NCI-H1092 treated with DMSO at 0.1 percent for 48 hours (cell line): ENCODE results near the gene POLD1.
"Not testable (repeated sequence)": the region's sequence is repeated elsewhere in the genome, so short reads cannot be mapped to it uniquely, and the experiment has no call there.

ENCODE experiments used
- DNase-seq: peaks from one replicate; lab custom pipeline; 2025; lab: John Stamatoyannopoulos, UW

POLD1 gene

DNA sequence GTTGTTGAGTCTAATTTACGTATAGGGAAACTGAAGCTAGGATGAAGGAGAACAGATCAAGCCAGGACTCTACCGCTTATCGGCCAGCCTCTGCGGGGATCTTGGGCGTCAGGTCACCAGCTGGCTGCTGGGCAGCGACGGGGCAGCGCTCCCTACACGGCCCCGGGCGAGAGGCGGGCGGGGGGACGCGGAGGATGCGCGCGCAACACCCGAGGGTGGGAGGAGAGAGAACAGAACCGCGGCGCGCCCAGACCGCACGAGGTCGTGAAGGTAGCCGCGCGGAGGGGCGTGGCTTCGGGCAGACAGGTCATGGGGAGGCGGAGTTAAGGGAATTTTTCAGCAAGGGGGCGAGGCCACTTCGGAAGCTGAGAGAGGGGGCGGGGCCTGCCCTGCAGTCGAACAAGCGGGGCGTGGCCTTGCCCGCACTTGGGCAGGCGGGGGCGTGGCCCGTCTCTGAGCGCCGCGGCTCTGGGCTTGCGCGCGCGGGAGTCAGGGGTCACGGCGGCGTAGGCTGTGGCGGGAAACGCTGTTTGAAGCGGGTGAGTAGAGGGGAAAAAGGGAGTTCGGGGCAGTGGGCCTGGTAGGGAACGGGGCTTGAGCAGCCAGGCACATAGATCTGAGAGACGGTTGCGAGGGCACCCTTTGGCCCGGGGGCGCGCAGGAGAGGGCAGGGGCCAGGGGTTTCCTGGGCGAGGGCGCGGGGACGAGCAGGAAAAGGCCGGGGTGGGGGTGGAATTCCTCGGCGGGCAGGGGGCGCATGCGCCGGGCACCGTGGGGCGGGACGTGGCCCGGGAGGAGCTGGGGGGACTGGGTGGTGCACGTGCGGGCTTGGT lies at the start of gene POLD1:
Gene POLD1, plus strand, starts transcription at position 496 of the 833 bp plus-strand sequence. CDS start 14,505 bp downstream, outside the sequence.
- DNase-seq: peak; percentile 96

DNA sequence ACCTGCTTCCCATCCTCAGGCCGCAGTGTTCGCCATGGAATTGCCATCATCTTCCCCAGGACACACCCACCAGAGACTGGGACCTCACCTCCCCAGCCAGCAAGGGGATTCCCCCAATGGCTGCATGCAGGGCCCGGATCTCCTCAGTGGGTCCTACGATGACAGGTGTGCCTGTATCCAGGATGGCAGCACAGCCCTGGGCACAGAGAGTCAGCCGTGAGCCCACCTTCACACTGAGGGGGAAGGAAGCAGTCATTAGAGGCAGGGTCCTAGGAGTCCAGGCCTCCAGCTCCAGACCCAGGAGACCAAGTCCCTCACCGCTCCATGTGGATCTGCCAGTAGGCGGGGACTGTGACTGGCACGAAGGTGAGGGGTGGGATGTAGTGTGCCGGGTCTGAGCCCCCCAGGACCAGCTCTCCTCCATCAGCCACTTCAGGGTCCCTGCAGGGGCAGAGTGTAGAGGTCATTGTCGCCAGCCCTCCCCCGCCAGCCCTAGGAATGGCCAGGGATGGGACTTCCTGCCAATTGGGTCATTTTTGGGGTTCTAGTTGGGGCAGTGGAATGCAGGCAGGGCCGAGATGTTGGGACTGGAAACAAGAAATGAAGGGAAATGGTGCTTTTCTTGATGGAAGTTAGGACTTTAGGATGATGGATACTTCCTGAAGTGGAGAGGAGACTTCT lies 49.3 kb upstream of the POLD1 start:
- no peak for DNase-seq

DNA sequence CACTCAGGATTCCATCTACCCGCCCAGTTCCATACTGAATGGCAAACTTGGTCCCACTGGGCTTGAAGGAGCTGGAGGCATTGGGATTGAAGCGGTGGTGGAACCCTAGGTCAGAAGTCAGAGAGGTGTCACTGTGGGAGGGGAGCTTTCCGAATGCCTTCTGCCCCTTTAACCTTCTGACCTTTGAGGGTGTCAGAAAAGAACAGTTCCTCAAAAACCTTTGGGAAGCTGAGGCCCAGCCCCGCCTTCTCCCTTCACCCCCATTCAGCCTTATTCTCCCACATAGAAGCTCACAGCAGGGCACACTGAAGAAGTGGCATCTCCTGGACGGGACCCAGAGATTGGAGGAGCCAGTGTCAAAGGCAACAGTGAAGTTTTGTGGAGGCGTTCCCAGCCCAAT lies 47.1 kb upstream of the POLD1 start:
- DNase-seq: not testable (repeated sequence)

DNA sequence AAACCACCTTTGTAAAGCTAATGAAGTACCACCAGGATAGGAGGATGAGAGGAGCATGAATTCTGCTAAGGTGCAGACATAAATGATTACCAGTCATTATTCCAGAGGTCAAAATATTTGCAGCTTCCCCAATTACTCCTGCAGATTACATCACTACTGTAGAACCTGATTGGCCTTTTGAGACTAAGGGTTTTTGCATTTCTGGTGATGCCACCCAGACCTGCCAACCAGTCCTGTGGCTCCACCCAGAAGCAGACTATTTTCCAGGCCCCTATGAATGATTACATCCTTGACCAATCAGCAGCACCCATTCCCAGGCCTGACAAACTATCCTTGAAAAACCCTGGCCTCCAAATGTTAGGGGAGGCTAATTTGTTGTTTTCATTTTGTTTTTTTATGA lies 43.8 kb upstream of the POLD1 start:
- no peak for DNase-seq

DNA sequence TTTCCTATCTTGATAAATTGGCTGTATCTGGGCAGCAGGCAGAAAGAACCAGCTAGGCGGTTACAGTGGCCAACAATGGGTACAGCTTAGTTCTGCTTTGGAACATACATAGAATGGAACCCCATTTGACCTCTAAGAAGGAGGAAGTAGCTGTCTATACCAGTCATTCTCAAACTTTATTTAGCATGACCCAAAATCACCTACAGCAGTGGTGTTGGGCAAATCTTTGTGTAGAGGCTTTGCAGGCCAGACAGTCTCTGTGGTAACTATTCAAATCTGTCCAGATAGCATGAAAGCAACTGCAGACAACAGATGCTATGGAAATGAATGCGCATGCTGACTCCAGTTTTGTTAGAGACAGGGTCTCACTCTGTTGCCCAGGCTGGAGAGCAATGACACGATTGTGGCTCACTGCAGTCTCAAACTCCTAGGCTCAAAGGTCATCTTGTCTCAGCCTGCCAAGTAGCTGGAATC lies 43.0 kb upstream of the POLD1 start:
- no peak for DNase-seq

DNA sequence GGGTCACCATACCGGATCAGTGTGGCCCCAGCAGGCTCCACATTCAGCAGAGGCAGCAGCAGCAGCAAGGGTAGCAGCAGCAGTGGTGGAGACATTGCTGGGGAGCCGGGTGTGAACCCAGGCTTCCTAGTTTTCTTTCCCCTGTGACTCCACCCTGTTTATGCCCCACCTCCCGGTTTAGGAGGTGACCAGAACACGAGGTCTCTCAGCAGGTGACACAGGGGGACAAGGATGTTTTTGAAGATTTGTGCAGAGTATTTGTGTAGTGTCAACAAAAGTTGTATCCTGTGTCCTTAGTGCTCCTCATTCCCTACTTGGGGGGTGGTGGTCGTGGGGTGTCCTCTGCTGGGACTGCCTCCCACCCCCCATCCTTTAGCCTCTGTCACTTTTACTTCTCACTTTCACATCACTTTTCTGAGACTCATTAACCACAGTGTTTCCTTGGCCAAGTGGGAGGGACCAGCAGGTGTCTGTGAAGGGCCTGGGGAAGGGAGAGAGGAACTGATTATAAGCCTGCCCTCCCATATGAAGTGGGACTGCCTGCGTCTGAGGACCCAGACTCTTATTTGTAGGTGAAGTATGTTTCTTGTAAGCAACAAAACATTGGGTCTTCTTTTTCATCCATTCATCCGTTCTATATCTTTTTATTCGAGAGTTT lies 39.4 kb upstream of the POLD1 start:
- DNase-seq: no peak

DNA sequence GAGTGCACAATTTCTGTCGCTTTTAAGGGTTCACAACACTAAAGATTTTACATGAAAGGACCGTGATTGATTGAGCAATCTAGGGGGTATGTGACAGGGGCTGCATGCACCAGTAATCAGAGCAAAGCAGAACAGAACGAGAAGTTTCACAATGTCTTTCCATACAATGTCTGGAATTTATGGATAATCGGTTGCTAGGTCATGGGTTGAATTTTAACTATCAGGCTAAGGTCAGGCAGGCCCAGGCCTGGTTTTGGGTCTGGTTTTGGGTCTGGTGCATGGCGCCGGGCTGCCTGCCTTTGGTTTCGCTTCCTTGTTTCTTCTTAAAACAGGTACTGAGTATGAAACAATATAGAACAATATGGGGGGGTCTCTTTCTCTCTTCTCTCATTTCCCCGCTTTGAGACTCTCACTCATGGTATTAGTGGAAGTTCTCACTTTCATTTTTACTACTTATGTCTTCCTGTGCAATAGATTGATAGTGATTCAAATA lies 37.0 kb upstream of the POLD1 start:
- not testable (repeated sequence) for DNase-seq

DNA sequence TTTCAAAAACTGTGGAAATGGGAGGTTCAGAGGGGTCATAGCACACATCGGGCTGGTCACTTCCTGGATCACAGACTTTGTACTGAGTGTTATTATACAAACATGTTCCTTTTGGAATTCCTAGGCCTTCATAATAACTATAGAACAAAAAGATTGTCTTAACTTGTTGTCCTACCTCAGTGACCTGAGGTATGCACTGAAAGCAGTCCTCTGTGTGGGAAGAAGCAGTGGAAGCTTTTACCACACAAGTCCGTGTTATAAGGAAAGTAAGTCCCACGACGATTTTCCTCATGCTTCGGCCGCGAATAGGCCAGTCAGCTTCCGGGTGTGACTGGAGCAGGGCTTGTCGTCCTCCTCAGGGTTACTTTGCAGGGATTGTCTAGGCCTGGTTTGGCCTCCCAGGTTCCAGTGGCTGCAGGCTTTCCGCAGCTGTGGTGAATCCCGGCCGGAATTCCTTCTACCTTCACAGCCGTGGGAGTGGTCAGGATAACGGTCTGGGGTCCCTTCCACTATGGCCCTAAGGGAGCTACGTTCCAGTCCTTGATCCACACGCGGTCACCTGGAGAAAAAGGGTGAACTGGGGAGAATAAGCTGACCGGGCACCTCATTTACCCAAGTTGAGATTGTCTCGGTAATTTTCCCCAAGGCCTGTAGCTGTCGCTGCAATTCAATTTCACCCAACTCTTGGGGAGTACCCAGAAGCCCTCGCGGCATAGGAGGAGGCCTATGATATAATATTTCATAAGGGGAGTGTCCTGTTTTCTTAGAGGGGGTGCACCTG lies 34.7 kb upstream of the POLD1 start:
- no peak for DNase-seq

DNA sequence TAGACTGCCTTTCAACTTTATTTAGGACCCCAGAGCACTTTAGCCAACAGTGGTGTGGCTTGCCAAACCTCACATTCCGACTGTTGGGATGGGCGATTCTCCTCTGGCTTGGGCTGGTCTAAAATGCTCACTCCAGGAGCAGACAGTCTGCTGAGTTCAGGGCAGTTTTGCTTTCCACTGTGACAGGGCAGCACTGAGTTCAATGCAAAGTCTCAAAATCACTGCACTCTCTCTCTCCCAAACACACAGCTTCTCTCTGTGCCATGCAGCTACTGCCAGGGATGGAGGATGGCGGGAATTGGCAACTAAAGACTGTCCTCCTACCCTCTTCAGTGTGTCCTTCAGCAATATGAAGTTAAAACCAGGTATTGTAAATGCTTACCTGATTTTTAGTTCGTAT lies 31.9 kb upstream of the POLD1 start:
- no peak for DNase-seq

DNA sequence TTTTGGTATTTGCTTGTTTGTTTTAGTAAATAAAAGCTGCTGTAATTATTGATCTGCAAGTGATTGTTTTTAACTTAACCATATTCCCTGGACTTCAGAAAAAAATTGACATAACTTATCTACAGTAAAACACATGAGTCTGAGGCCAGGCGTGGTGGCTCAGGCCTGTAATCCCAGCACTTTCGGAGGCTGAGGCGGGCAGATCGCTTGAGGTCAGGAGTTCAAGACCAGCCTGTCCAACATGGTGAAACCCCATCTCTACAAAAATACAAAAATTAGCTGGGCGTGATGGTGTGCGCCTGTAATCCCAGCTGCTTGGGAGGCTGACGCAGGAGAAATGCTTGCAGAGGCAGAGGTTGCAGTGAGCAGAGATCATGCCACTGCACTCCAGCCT lies 30.7 kb upstream of the POLD1 start:
- DNase-seq: not testable (repeated sequence)

DNA sequence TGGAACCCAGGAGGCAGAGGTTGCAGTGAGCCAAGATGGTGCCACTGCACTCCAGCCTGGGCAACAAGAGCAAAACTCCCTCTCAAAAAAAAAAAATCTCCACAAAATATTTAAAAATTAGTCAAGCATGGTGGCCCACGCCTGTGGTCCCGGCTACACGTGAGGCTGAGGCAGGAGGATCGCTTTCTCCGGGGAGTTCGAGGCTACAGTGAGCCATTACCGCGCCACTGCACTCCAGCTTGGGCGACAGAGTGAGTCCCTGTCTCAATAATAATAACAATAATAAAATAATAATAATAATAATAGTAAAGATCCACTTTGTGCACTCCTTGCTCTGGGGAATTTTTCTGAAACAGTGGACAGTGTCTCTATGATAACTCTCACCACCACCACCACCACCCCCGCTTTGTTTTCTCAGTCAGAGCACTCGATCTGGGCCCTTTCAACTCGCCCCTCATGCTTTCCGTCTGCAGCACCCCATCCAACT lies 27.4 kb upstream of the POLD1 start:
- DNase-seq: no peak

DNA sequence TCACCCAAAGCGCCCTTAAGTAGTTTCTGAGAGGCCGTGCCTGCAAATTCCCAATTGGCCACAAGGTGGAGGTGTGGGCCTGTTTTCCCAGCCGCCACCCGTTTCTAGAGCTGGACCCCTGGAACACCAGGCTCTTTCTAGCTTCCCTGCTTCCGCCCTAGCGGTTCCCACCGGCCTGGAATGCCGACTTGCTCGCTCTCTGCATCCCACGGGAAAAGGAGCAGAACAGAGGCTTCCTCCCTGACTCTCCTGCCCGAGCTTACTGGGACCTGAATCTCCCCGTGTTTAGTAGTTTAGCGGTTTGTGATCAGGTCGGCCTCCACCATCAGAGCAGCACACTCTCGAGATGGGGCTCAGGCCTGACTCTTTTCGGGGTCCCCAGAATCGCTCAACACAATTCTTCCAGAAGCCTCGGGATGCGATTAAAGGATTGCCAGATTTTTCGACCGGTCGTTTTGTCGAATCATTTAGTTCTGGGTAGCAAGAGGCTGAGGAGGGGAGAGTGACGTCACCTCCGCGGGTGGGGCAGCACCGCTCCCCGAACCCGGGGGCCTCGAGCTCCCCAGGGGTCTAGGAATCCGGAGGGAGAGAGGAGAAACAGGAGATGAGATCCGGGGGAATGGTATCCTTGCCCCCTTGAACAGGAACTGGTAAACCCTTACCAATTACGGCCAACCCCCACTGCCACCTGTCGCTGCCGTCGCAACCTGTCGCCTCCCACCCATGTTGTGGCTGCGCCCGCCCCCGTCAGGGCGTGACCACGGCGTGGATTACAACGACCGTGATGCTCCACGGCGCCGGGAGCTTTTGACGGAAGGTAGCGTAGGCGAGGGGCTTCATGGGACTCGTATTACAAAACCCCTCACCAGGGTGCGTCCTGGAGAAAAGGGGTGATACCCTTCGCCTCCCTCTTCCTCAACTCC lies 26.7 kb upstream of the POLD1 start:
- DNase-seq: peak; percentile 49

DNA sequence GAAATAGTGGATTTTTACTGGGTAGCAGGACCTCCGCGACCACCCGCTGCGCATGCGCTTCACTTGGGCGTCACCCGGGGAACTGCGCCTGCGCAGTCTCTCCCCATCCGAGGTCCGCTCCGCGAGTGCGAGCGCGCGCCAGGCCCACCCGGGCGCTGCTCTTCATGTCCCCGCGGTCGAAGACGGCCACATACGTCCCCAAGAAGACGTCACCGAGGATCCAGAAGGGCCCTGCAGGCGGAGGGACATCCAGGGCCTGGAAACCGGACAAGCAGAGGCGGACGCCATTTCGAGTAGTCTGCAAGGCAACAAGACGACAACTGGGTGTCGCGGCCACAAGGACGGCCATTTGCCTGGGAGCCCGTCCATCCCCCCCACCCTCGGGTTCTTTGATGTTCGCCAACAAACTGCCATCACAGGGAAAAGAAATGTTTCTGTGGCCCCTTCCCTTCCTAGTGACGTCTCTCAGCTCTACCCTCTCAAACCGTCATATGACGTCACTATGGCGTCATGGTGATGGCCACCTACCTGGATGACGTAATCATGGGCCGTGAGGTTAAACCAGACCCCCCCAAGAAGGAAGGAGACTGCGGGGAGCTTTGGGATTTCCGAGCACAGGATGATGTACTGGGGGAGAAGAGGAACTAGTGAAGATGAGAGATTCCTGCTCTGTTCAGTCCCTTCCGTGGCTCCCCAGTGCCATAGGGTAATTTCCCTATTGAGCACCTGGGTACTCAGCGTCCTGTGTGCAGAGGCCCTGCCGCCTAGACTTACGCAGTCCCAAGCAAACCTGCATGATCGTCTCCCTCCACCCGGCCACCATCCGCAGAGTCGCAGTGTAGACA lies 25.4 kb upstream of the POLD1 start:
- DNase-seq: peak; percentile 48

DNA sequence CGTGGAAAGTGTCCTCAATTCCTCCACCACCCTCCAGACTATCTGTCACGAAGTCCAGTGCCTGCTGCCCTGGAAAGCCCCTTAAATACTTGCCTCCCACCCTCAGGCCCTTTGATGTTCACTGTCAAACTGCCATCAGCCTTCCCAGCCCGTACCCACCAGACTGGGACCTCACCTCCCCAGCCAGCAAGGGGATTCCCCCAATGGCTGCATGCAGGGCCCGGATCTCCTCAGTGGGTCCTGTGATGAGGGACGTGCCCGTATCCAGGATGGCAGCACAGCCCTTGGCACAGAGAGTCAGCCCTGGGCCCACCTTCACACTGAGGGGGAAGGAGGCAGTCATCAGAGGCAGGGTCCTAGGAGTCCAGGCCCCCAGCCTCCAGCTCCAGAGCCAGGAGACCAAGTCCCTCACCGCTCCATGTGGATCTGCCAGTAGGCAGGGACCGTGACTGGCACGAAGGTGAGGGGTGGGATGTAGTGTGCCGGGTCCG lies 24.8 kb upstream of the POLD1 start:
- no peak for DNase-seq

DNA sequence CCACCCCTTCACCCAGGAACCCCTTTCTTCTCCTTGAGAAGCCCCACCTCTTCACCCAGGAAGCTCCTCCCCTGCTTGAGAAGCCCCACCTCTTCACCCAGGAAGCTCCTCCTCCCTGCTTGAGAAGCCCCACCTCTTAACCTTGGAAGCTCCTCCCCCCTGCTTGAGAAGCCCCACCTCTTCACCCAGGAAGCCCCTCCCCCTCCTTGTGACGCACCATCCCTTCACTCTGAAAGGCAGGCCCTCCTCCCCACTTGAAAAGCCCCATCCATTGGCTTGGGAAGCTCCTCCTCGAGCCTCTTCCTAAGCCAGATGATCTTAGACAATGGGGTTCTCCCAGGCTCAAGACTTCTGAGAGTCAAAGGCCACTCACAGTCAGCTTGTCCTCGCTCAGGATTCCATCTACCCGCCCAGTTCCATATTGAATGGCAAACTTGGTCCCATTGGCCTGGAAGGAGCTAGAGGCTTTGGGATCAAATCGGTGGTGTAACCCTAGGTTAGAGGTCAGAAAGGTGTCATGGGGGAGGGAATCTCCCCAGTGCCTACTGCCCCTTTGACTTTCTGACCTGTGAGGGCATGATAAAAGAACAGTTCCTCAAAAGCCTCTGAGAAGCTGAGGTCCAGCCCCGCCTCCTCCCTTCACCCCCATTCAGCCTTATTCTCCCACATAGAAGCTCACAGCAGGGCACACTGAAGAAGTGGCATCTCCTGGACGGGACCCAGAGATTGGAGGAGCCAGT lies 22.7 kb upstream of the POLD1 start:
- DNase-seq: no peak

DNA sequence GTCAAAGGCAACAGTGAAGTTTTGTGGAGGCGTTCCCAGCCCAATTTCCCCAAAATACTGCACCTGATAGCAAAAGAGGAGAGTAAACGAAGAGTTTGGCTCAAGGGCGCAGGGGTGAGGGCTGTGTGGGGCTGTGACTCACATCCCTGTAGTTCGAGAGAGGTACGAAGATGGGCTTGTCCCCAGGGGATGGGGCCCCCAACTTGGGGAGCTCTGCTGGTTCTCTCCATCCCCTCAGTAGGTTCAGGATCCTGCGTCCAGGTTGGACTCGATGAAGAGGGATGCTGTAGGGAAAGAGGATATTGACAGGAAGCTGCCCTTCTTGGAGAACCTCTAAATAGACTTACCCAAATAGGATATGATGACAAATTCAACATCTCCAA lies 22.1 kb upstream of the POLD1 start:
- DNase-seq: no peak

DNA sequence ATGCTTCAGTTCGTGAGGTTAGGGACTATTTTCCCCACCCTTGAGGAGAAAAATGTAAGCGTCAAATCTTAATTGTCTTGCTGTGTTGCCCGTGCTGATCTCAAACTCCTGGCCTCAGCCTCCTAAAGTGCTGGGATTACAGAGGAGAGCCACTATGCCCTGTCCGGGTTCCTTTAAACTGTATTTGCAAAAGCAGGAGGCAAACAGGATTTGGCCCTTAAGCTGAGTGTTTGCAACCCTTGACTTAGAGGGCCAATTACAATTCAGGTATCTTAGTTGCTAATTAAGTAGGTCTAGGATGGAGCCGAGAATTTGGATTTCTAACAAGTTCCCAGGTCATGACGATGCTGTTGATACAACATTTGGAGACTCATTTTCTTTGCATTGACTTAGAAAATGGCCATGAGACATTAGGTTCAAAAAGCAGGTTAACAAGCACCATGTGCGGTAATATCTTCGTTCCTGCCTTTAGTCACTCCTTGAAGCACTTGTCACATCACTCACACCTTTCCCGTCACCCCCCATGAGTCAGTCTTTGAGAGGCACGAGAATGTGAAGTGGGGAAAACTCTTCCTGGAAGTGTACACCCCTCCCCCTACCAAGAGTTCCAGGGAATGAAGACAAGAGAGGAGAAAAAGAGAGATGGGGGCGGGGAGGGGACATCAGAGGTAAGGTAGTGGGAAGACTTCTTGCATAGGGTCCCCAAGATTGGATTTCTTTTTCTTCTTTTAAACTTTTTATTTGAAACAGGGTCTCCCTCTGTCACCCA lies 21.3 kb upstream of the POLD1 start:
- DNase-seq: no peak
